Panc1 (cell line): ENCODE measurements around the gene UGT1A3.

Experiments
- CTCF ChIP-seq: fragments of 450-650 bp; IDR thresholded peaks from 2 replicates; pipeline ENCODE4 v1.5.1; 2017; ENCODE audit warnings: mild to moderate bottlenecking
- POLR2AphosphoS5 ChIP-seq: IDR thresholded peaks from 2 replicates; pipeline ENCODE4 v1.6.1; 2012; ENCODE audit warnings: mild to moderate bottlenecking, low read depth, low read length, moderate library complexity
- REST ChIP-seq, 2 experiments: IDR thresholded peaks; 2 replicates each; pipeline ENCODE4 v1.6.1; 2011 to 2012; ENCODE audit warnings: low read depth in 2 of 2, control low read depth in 1 of 2, low read length in 1 of 2, mild to moderate bottlenecking in 1 of 2, moderate library complexity in 1 of 2; ENCODE audit not compliant: insufficient read depth in 1 of 2
- SIN3A ChIP-seq: IDR thresholded peaks from 2 replicates; pipeline ENCODE4 v1.6.1; 2012; ENCODE audit warnings: low read depth, mild to moderate bottlenecking, low read length, moderate library complexity, borderline replicate concordance; ENCODE audit not compliant: insufficient read depth
- TCF7L2 ChIP-seq: IDR thresholded peaks from 2 replicates; pipeline ENCODE4 v1.6.1; 2011; ENCODE audit warnings: mild to moderate bottlenecking, low read depth, low read length, inconsistent platforms

GRCh38 chr2:233803292-233803911 is 74.6 kb downstream of the UGT1A3 start:
- TF ChIP-seq CTCF = no peak
- TF ChIP-seq POLR2AphosphoS5 = no peak
- TF ChIP-seq TCF7L2 = no peak
- TF ChIP-seq REST (IDR thresholded peaks at IDR 0.05; ENCODE audit: insufficient read depth in 1 of 2, low read depth in 2 of 2, low read length in 1 of 2) = no peak
- TF ChIP-seq SIN3A = no peak
